ENCODE data around the gene MAP7.

GRCh38 chr6:136426627-136427377 lies 123.4 kb downstream of the MAP7 start:
- TF ChIP-seq CTCF (IDR thresholded peaks at IDR 0.05) (no peak), POLR2A (IDR thresholded peaks at IDR 0.05) (no peak), EP300 (IDR thresholded peaks at IDR 0.05) (no peak)
